ENCODE data around the gene RNU6-8.
A peak's percentile ranks its signal among the peaks of the same experiment; 100 is the strongest.

The RNU6-8 gene

DNA sequence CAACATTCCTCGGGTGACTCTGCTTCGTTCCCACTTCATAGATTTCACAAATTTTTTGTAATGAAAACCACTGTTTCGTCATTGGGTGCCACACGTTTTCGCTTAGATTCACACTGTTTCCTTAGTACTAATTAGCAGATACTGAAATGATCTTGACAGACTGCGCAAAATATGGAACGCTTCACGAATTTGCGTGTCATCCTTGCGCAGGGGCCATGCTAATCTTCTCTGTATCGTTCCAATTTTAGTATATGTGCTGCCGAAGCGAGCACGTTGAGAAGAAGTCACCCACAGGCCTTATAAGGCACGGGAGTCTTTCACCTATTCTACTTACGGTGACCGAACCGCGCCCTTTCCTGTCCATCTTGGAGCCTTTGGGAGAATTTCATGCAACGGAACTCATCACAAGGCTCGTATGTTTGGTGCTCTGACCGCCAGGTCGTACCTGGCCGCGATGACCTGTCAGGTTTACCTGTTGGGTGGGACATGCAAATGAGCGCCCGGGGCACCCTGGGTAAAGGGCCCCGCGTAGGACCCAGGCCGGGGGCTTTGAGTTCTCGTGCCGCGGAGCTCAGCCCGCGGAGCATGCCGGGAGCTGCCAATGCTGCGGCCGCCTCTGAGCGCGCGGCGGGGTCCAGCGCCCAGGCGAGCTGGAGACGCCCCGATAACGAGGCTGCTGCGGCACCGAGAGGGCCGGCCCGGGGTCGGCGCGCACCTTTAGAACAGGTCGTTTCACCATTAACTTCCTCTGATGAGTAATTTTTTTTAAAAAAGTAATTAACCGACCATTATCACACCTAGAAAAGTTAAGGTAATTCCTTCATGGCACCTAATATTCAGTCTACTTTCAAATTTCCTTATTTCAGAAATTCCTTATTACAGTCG lies at the start of gene RNU6-8:
Gene RNU6-8, minus strand, starts transcription at position 272 of the 885 bp plus-strand sequence.
- DNase-seq (ENCODE audit: low read depth): peak; percentile 66

GRCh38 chr14:32252030-32252670 lies 49.1 kb upstream of the RNU6-8 start:
- peak; percentile 72 for DNase-seq (ENCODE audit: low read depth)

DNA sequence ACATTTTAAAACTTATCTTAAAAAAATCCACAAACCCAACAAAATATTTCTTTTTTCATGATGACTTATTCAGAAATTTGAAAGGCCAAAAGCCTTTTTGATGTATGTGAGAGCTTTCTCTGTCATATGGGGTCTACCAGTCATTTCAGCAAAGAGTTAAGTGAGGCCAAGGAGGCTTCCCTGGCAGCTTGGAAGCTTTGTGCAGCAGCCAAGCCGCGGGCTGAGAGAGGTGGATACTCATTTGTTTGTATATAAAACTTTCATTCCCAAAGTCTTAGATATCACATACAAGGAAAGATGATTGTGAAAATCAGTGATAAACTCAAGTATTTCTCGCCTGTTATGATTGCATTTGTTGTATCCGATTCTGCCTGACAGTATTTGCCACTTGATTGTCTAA lies 48.5 kb upstream of the RNU6-8 start:
- no peak for DNase-seq (ENCODE audit: low read depth)

DNA sequence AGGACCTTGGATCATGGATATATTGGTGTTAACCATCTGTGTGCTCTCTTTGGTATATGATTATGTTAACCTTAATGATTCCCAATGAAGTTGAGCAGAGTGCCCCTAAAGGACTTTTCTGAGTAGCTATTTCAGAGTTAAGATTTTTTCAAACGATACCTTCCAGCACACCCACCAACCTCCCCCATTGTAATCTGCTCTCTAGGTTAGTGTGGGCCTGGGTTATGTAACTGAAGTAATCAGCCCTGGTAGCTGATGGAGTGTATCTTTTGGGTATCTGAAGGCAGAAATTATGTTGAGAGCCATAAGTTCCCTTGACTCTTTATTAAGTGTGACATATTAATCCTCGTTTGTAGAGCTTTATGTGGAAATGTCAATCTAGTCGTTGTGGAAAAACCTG lies 47.6 kb upstream of the RNU6-8 start:
- DNase-seq (ENCODE audit: low read depth): no peak

DNA sequence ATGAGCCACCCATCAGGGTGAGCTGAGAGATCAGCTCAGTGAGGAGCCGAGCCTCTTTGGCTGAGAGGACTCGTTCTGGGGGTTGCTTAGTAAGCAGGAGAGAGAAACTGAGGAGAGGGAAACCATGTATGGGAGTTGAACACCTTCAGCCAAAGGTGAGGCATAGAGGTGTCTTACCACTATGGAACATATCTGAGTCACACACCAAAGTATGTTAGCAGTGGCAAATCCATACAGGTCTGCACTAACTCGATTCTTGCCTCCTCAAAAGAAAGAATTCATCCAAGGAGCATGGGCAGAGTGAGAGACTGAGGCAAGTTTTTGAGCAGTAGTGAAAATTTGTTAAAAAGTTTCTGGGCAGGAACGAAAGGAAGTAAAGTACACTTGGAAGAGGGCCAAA lies 46.7 kb upstream of the RNU6-8 start:
- no peak for DNase-seq (ENCODE audit: low read depth)

DNA sequence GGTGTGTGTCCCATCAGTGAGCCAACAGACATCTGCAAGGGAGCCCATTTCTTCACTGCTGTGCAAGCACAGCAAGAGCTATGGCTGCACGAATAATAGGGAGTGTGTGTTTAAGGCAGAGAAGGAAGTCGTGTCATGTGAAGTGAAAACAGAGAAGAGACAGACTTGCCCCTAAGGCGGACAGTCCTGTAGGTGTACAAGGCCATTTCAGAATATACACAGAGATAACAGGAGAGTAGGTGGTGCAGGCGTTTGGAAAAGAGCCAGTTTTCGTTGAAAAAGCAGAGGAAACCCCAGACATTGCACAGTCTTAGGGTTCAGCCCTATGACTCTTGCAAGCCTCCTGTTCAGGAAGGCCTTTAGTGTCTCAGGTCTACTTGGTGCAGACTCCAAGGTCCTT lies 46.3 kb upstream of the RNU6-8 start:
- no peak for DNase-seq (ENCODE audit: low read depth)

GRCh38 chr14:32246751-32247150 lies 43.7 kb upstream of the RNU6-8 start:
- no peak for DNase-seq (ENCODE audit: low read depth)

GRCh38 chr14:32244404-32244803 lies 41.3 kb upstream of the RNU6-8 start:
- DNase-seq (ENCODE audit: low read depth): no peak

DNA sequence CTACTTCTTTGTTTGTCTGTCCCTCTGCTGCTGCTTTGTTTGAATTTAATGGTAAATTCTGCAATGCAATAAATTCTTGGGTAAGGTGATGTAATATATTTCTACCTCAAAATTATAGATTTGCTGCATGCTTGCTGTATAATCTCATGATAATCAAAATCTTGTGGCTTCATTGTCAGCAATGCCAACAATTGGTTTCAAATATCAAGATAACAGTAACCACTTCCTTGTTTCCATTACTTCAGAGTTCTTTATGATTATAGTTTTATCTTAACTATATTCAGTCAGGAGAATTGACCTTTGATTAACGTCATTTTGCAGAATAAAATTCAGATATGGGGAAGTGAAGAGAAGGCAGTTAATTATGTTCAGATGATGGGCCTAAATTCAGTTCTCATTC lies 30.2 kb upstream of the RNU6-8 start:
- DNase-seq (ENCODE audit: low read depth): no peak

GRCh38 chr14:32232481-32232880 lies 29.4 kb upstream of the RNU6-8 start:
- DNase-seq (ENCODE audit: low read depth): no peak

DNA sequence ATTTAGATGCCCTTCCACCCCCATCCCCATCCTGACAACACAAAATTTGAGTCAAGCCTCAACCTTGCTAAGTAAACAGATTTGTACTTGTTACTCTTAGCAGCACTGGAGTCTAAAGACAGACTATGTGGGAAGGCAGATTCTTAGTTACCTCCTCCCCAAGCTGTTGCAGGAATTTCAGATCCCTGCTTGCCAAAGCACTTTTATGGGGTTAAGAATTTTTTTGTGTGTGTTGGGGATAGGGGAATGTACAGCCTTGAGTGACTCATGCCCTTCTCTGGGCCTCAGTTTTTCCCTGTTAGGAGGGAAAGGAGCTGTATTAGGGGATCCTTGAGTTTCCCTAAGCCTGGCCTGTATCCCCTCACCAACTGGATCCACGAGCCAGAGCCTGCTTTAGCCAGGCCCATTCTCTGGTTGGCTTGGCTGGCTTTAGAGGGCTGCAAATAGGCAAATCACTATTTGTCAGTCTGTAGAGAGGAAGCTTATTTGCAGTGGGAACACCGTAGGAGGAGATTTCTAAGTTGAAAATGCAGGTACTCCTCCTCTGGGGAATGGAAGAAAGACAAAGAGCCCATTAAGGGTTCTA lies 27.7 kb upstream of the RNU6-8 start:
- DNase-seq (ENCODE audit: low read depth): no peak

DNA sequence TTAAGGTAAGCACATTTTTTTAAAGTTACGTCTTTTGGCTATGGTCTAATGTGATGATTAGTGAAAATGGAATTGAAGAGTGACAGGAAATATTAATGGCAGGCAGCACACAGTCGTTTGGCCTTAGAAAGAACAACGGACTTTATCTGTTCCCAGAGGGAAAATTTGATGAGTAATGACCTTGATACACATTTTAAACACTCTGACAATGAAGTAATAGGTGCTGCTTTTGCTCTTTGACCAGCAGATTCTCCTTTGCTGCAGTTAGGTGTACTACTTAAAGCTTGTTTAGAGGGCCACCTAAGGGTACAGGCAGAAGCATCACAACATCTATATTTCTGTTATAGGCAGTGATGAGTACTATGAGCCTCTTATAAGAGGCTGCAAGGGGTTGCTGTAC lies 27.1 kb upstream of the RNU6-8 start:
- DNase-seq (ENCODE audit: low read depth): no peak

DNA sequence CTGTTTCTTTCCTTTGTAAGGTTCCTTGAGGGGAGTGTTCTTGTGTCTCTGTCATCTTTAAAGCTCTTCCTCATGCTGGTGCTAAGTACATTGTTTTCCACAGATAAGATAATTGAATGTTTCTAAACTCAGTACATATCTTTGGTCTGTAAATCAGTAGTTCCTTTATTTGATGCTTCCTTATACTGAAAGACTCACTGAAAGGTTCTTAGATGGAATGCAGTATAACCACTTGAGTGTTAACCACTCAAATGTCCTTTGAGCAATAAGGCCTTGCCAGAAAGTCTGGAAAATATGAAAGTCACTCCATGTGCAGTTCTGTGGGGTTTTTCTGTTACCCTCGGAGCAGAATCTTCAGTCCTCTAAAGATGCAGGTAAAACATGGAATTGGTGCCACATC lies 23.0 kb upstream of the RNU6-8 start:
- DNase-seq (ENCODE audit: low read depth): no peak

DNA sequence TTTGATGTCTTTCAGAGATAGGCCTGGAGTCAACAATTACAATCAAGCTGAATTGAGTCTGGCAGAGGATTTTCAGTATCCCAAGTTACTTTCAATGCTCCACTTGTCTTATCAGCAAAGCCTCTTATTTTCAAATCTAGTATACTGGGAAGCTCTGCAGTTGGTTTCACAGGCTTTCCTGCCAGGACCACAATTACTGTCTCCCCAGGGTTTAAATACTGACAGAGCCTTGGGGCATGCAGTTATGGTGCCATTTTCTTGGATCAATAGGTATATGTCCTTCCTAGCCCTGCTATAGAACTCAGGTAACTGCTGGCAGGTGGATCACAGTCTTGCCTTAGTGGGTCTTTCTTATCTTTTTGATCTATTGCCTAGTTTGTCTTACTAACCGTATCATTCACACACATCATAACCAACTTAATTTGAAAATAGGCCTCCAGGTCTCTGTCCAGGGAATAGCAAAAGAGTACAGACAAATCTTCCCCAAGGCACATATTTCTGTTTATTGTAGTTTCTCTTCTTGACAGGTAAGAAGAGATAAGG lies 22.4 kb upstream of the RNU6-8 start:
- DNase-seq (ENCODE audit: low read depth): no peak

GRCh38 chr14:32224737-32225377 lies 21.8 kb upstream of the RNU6-8 start:
- DNase-seq (ENCODE audit: low read depth): peak; percentile 47

GRCh38 chr14:32217301-32217700 lies 14.2 kb upstream of the RNU6-8 start:
- no peak for DNase-seq (ENCODE audit: low read depth)

DNA sequence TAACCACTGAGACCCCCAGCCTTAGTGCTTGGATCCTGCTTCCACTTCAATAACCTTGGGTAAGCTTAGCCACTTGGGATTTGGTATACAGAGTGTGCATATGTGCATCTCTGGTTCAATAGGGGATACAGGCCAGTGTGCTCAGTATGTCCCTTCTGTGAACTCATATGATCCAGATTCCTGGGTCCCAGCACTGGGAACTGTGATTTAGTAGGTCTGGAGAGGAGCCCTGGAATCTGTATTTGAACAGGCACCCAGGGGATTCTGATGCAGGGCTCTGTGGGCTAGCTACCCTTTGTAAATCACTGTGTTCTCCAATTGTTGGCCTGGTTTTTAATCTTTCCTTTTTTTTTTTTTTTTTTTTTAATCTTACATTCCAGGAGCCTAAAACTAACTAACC lies 9.8 kb upstream of the RNU6-8 start:
- DNase-seq (ENCODE audit: low read depth): no peak

DNA sequence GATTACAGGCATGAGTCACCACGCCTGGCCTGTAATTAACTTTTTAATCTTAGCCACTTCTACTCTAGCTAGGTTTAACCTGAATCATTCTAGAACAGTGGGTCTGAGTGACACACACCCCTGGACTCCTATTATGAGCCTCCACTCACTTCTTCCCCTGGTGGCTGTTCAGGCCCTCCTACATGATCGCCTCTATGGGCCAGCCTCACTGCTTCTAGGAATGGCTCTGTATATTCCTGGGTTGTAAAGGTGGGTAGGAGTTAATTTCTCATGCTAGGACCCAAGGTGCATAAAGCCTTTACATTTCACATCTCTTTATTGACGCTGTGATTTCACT lies 8.0 kb upstream of the RNU6-8 start:
- DNase-seq (ENCODE audit: low read depth): no peak

GRCh38 chr14:32209471-32209870 lies 6.4 kb upstream of the RNU6-8 start:
- DNase-seq (ENCODE audit: low read depth): no peak

DNA sequence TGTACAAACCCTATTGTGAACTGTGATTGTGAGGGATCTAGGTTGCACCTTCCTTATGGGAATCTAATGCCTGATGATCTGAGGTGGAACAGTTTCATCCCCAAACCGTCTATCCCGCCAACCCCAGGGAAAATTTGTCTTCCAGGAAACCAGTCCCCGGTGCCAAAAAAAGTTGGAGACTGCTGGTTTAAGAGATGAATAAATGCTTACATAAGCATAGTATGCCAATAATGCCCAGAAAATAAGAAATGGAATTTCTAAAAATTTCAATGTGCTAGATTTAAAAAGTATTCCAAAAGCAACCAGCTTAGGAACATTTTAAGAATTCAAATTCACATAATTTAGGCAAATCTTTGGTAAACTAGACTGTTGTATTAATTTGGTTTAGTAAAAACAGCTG lies 5.4 kb upstream of the RNU6-8 start:
- DNase-seq (ENCODE audit: low read depth): no peak

DNA sequence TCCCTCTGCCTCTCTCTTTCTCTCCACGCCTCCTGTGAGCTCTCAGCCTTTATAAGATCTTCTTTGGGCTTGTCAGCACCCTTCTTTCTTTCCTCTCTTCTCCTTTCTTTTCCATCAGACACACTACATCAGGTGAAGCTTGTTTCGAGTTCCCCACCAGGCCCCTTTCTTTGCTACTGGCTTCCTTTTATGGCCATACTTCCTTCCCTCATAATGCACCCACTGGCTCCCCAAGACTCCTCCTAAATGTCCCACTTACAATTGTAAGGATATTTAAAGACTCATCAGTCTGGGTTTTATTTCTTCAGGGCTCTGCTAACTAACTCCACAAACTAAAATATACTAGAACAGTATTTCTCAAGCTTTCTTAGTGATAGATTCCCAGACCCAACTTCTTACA lies 3.5 kb upstream of the RNU6-8 start:
- no peak for DNase-seq (ENCODE audit: low read depth)

DNA sequence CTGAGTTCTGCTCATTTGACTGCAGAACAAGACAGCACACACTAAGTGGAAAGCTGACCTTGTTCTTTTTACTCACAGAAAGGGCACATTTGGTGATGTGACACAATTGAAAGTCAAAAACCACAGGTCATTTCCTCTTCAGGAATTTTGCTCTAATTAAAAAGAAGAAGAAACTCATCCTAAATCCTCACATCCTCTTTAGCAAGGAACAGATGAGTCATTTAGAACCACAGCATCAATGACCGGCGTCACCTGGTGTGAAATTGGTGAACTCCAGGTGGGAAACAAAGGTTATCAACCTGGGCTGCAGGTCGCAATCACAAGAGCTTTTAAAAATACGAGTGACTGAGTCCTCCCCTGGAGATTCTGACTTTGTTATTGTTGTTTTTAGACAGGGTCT lies 2.9 kb upstream of the RNU6-8 start:
- DNase-seq (ENCODE audit: low read depth): no peak

DNA sequence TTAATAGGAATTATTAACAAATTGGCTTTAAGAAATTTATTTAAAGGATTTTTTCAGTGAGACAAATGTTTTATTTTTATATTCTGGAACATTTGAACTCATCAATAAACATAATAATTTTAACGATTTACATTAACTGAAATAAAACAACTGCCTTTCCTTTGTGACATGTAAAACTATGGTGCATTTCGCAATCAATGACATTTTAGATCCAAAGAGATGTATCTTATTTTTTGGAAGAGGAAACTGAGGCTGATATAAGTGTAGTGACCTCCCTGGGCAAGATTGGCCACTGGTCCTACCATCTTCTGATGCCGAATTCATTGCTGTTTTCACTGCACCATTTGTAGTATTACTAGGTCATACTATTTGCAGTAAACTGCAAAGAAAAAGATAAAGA lies 2.5 kb upstream of the RNU6-8 start:
- no peak for DNase-seq (ENCODE audit: low read depth)
